Measurements from ENCODE around the gene TRIM24.
"Not testable (repeated sequence)": the region's sequence is repeated elsewhere in the genome, so short reads cannot be mapped to it uniquely, and the experiment has no call there.

The TRIM24 gene

DNA sequence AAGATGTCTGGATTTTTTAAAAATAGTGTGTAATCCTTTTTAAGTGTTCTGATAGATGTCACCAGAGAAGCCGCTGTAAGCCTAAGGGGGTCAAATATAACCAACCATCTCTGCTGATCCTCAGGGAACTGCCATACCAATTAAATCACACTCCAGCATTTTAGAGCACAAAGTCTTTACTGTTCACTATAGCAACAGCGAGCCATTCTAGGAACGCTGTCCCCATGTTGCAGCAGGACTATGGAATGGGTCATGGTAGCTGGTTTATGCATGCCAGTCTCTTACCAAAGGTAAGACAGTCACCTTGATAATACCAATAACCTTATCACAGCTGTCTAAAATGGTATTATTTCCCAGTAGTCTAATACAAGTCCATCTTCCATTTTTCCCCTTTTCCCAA, 33.5 kb downstream of the TRIM24 start:
- DNase-seq (ENCODE audit: low read depth in 2 of 2), result no peak

DNA sequence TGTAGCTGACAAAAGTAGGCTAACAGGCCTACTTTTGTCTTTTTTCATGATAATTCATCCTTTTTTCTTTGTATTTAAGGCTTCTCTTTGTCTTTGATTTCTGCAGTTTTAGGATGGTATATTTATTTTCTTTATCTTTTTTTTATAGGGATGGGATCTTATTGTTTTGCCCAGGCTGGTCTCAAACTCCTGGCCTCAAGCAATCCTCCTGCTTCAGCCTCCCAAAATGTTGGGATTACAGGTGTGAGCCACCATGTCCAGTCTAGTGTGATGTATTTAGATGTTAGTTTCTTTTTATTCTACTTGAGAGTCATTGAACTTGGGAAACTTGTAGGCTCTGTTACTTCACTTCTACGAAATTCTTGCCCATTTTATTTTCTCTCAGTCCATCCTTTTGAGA, 35.4 kb downstream of the TRIM24 start:
- no peak for DNase-seq (ENCODE audit: low read depth in 2 of 2)

DNA sequence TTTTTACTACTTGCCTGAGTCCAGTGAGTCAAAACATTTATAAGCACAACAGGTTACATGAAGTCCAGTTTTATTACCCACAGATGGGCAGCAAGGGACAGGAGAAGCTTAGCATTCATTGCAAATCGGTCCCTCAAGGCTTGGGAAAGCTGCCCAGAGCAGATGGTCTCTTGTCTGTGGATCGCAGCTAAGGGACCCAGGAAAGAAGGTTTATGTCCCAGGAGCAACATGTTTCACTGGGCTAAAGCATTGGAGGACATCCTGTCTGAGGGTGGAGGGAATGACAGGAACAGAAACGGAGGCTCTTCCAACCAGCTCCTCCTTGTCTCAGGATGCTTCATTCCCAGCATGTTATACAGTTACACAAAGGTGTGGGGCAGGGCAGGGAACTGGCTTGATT, 39.3 kb downstream of the TRIM24 start:
- no peak for DNase-seq (ENCODE audit: low read depth in 2 of 2)

DNA sequence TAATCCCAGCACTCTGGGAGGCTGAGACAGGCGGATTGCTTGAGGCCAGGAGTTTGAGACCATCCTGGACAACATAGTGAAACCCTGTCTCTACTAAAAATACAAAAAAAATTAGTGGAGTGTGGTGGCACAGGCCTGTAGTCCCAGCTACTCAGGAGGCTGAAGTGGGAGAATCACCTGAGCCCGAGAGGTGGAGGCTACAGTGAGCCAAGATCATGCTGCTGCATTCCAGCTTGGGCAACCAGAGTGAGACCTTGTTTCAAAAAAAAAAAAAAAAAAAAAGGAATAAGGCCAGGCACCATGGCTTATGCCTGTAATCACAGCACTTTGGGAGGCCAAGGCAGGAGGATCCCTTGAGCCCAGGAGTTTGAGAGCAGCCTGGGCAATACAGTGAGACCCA, 40.2 kb downstream of the TRIM24 start:
- DNase-seq (ENCODE audit: low read depth in 2 of 2), result not testable (repeated sequence)

DNA sequence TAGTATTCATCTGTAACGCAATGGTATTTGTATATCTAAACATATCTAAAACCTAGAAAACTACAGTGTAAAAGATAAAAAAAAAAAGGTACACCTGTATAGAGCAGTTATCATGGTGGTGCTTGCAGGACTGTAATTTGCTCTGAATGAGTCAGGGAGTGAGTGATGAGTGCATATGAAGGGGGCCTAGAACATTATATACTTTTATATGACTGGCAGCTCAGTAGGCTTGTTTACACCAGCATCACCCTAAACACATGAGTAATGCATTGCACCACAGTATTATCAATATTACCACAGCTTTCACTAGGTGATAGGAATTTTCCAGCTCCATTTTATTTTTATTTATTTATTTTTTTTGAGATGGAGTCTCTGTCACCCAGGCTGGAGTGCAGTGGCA, 40.8 kb downstream of the TRIM24 start:
- DNase-seq (ENCODE audit: low read depth in 2 of 2), result no peak

DNA sequence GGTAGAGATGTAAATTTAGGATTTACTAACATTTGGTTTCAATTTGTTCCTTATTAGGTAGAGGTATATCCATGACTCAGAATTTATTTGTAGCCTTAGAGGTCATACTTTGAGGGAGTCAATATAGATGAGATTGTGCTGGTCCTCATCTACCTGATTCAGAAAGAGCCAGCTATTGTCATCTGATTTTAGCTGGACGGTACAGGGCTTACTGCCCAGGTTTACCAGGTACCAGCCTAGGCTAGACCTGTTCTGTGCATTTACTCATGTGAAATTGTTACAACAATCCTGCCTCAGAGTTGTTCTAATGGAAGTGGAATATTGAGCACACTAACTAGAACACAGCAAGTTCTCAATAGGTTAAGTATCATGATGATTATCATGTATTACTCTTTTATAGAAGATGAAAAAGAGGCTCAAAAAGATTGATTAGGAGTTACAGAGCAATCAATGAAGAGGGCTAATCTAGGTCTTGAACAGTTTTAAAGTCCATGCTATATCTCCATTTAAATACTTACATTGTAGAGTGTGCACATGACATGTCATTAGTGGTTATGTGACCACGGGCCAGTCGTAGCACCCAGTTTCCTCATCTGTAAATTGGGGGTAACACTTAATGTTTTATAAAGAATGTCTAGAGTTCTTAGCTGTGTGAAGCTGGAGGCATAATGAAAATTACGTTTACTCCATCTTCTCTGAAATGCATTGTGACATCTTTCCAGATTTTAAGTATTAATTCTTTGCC, 42.1 kb downstream of the TRIM24 start:
- no peak for DNase-seq (ENCODE audit: low read depth in 2 of 2)

DNA sequence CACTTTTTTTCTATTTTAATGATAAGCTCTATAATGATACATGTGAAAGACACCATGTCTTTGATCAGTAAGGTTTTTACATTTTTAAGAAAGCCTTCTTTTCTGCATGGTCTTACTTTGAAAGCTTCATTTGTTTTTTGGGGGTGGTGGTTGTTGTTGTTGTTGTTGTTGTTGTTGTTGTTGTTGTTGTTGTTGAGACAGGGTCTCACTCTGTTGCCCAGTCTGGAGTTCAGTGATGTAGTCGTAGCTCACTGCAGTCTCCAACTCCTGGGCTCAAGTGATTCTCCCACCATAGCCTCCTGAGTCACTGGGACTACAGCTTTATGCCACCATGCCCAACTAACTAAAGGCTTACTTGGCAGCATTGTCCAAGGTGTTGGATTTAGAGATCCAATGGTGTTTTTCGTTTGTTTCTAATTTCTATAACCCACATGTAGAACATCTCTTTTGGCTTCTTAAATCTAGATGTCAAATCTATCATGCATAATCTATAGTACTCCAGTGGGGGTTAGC, 45.4 kb downstream of the TRIM24 start:
- no peak for DNase-seq (ENCODE audit: low read depth in 2 of 2)

DNA sequence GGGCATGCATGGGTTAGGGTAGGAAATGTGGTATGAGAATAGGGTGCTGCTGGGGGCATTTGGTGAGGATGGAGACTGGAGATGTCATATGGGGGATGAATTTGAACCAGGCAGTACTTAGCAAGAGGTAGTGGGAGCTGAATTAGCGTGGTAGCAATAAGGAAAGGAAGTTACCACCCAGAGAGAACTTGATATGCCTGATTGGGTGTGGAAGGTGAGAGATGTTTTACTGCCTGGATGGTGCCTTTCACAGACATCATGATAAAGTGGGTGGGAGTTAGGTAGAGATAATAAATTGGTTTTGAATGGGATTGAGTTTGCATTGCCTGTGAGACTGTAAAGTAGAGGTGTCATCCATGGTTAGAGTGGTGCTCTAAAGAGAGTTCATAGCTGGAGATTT, 46.7 kb downstream of the TRIM24 start:
- no peak for DNase-seq (ENCODE audit: low read depth in 2 of 2)

DNA sequence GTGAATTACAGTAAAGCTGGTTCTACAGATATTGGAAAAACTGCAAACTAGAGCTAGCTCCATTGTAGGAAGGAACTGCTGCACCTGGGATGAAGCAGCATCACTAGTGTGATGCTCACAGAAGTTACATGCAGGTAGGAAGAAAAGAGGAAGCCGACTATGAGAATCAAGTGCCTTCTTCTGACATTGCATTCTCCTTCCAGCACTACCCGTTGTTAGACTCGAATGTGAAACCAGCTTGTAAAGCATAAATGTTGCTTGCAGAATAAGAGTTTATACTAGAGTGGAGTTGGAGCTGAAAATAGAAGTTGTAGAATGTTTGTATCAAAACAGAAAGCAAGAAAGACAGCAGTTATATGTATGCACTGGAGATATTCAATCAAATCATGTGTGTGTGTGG, 49.9 kb downstream of the TRIM24 start:
- no peak for DNase-seq (ENCODE audit: low read depth in 2 of 2)

DNA sequence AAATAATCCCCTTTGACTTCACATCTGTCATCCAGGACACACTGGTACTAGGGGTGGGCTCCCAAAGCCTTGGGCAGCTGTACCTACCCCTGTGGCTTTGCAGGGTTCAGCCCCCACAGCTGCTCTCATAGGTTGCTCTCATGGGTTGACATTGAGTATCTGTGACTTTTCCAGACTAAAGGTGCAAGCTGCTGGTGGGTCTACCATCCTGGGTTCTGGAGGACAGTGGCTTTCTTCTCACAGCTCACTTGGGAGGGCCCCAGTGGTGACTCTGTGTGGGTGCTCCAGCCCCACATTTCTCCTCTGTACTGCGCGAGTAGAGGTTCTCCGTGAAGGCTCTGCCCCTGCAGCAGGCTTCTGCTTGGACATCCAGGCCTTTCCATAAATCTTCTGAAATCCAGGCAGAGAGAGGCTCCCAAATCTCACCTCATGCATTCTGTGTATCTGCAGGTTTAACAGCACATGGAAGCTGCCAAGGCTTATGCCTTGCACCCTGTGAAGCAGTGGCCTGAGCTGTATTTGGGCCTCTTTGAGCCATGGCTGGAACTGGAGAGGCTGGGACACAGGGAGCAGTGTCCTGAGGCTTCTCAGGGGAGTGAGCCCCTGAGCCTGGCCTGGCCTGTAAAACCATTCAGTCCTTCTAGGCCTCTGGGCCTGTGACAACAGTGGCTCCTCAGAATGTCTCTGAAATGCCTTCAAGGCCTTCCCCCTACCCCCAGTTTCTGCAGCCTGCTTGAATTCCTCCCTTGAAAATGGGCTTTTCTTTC, 52.2 kb downstream of the TRIM24 start:
- no peak for DNase-seq (ENCODE audit: low read depth in 2 of 2)

DNA sequence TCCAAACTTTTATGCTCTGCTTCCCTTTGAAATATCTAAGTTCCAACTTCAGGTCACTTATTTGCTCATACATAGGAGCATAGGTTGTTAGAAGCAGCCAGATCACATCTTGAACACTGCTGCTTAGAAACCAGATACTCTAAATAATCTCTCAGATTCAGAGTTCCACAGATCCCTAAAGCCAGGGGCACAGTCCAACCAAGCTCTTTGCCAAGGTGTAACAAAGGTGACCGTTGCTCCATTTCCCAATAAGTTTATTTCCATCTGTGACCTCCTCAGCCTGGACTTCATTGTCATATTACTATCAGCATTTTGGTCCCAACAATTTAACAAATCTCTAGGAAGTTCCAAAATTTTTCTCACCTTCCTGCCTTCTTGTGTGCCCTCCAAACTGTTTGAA, 52.8 kb downstream of the TRIM24 start:
- no peak for DNase-seq (ENCODE audit: low read depth in 2 of 2)

DNA sequence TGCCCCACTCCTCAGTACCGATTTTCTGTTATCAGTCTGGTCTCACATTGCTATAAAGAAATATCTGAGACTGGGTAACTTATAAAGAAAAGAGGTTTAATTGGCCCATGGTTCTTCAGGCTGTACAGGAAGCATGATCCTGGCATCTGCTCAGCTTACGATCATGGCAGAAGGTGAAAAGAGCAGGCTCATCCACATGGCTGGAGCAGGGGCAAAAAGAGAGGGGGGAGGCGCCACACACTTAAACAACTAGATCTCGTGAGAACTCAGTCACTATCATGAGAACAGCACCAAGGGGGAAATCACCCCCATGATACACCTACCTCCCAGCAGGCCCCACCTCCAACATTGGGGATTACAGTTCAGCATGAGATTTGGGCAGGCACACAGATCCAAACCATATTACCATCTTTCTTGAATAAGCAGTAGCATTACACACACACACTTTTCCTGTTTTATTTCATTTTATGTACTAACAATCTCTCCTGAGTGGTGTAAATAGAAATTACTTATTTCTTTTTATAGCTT, 53.3 kb downstream of the TRIM24 start:
- no peak for DNase-seq (ENCODE audit: low read depth in 2 of 2)

DNA sequence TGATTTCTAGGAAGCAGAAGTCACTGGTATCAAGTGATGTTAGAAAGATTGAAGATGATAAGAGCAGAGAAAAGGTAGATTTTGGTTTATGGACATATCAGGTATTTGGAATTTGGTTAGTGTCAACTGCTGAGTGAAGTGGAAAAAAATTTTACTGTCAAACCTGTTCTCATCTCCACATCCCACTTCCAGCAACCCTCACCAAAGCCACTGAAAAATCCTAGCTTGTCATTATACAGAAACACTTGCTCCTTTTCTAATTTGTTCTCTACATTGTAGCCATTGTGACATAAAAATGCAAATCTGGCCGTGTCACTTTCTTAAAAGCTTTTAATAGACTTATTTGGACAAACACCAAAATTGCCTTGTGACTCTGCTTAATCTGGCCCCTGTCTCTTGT, 54.0 kb downstream of the TRIM24 start:
- no peak for DNase-seq (ENCODE audit: low read depth in 2 of 2)

DNA sequence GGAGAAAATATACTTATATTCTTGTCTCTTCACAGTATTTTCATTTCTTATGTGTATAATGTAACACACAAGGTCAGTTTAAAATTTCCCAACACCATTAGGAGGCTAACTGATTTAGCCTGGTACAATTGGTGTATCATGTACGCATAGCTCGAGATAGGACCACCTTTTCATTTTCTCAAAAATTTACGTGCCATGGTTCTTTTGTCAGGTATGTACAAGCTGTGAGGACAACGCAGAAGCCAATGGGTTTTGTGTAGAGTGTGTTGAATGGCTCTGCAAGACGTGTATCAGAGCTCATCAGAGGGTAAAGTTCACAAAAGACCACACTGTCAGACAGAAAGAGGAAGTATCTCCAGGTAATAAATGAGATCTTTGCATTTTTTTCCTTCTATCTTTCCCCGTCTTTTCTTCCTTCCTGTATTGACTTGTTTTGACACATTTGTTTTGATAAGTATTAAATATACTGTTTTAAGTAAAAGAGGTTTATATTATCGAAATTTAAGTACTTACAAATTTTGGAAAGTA, 55.0 kb downstream of the TRIM24 start:
- no peak for DNase-seq (ENCODE audit: low read depth in 2 of 2)

DNA sequence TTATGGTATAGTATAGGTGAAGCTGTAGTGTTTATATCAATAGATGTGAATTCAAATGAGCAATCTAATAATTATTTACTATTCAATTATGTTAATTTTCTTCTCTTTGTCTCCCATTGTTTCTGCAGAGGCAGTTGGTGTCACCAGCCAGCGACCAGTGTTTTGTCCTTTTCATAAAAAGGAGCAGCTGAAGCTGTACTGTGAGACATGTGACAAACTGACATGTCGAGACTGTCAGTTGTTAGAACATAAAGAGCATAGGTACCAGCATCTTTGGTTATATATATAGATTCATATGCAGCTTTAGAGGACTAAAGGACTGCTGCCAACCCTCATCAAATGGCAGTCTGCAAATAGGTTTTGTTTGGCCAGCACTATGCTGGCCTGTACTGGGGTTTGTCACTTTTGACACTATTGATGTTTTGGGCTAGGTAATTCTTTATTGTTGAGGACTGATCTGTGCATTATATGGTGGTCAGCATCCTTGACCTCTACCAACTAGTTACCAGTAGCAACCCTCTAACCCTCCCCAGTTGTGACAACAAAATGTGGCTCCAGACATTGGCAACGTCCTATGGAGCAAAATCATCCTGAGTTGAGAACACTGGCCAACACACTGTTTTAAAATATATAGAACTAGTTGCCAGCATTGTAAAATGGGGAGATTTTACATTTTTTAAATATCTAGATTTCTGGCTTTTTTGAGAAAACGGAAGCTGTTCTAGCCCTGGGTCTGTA, 59.2 kb downstream of the TRIM24 start:
- DNase-seq (ENCODE audit: low read depth in 2 of 2), result no peak

DNA sequence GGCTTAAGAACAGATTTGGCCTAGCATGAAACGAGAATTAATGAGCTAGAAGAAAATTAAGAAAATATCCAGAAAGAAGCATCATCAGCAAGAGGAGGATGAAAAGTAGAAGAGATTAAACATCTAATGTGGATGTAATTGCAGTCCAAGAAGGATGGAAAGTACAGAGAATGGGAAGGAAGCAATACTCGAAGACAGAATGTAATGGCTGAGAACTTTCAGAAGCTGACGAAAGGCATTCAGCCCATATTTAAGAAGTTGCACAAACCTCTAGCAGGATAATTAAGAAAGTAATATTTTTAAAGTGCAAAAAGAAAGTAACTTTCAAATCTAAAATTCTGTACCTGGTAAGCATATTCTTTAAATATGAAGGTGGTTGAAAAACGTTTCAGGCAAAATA, 60.7 kb downstream of the TRIM24 start:
- no peak for DNase-seq (ENCODE audit: low read depth in 2 of 2)

DNA sequence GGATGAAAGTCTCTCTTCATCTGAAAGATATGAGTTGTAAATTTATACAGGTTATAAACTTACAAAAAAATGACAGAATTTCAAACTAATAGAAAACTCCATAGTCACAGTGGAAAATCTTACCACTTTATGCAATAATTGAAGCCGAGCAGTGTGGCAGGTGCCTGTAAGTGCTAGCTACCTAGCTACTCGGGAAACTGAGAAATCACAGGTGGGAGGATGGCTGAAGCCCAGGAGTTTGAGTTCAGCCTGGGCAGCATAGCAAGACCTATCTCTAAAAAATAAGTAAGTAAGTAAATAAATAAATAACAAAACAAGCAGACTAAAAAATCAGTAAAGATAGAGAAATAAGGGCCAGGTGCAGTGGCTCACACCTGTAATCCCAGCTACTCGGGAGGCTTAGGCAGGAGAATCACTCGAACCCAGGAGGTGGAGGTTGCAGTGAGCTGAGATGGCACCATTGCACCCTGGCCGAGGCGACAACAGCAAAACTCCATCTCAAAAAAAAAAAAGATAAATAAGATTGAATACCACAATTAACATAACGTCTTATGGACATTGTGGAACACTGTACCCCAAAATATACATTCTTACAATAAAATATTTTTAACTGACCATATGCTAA, 61.9 kb downstream of the TRIM24 start:
- no peak for DNase-seq (ENCODE audit: low read depth in 2 of 2)

DNA sequence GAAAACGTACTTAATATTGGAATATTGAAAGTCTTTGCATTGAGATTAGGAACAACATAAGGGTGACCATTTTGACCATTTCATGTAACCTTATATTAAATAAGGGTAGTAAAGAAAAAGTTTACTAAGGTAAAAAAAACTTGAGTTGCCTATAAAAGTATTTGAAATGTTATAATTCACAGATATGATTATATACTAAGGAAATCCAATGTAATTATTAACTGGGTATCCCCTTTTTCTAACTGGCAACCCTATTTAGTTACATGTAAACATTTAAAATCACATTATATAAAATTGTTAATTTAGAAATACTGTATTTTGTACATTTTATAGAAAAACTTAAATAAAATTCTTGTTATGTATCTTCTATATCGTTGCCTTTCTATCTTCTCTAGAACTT, 64.2 kb downstream of the TRIM24 start:
- no peak for DNase-seq (ENCODE audit: low read depth in 2 of 2)

DNA sequence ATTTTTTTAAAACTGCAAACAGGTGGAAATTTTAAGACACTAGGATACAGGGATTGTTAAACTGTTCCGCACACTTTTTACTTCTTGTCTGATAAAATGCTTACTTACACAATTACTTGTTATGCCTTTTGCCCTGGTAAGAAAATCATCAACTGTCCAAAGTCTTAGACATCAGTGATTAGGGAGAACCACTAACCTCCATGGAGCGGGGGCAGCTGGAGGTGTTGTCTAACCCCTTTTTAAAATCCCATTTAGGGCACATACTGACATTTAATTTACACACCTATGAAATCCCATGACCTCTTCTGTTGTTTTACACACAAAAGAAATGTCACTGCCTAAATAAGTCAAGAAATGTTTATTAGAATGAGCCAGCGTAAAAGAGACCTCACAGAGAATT, 65.7 kb downstream of the TRIM24 start:
- DNase-seq (ENCODE audit: low read depth in 2 of 2), result no peak

DNA sequence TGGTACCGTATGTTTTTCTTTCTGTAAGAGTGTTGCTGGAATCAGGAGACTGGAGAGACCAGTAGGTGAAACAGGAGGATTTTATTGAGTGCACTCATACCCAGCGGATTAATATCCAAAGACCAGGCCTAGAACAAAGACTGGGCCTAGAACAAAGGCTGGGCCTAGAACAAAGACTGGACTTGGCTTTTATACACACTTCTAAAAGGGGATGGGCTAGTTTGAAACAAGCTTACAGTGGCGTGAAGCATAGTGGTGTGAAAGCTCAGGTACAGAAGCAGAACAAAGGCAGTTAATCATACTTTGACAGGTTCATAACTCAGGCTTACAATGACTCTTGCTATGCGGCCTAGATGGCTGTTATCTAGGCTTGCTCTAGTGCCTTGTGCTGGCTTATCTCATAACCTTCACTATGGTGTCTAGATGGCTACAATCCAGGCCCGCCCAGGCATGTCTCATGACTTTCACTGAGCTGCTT, 67.7 kb downstream of the TRIM24 start:
- no peak for DNase-seq (ENCODE audit: low read depth in 2 of 2)

DNA sequence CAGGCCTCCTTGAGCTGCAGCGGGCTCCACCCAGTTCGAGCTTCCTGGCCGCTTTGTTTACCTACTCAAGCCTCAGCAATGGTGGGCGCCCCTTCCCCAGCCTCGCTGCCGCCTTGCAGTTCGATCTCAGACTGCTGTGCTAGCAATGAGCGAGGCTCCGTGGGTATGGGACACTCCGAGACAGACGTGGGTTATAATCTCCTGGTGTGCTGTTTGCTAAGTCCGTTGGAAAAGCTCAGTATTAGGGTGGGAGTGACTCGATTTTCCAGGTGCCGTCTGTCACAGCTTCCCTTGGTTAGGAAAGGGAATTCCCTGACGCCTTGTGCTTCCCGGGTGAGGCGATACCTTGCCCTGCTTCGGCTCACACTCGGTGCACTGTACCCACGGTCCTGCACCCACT, 76.8 kb downstream of the TRIM24 start:
- not testable (repeated sequence) for DNase-seq (ENCODE audit: low read depth in 2 of 2)

Measured in stimulated activated CD4-positive, alpha-beta T cell treated with anti-CD3 and anti-CD28 coated beads, Interleukin-1b, Interleukin-23, amount 100 ng/mL, for 4 hours (primary cell).